AG04450 (cell line): ENCODE results near the gene NINJ1. TPM values are rescaled to one million over a fixed set of nuclear protein-coding genes. Genes with fewer than 3 reads are reported as not detected.

Experiments
- CTCF ChIA-PET: fragments of 300-600, 350-600 bp; formaldehyde crosslinking; extraction: SDS; loops from one replicate; lab custom pipeline; 2022; ENCODE audit warnings: antibody characterized with exemption, inconsistent platforms; lab: Charles Lee
- POLR2A ChIA-PET: fragments of 350-600 bp; formaldehyde crosslinking; extraction: SDS; loops from one replicate; lab custom pipeline; 2021; ENCODE audit warnings: antibody characterized with exemption, inconsistent platforms; lab: Yijun Ruan, JAX
- DNase-seq: peaks from one replicate; pipeline ENCODE4 v3.0.0-alpha.2; 2011; ENCODE audit warnings: low read depth, low spot score
- H3K27ac ChIP-seq: one replicate; pipeline ENCODE4 v1.5.1; 2012; ENCODE audit warnings: low read depth, low read length, control low read depth
- H3K27me3 ChIP-seq: one replicate; pipeline ENCODE4 v1.6.0; 2012; ENCODE audit warnings: low read length; ENCODE audit not compliant: control insufficient read depth, insufficient read depth
- H3K4me3 ChIP-seq: 2 replicates; pipeline ENCODE4 v1.5.1; 2011; ENCODE audit warnings: mild to moderate bottlenecking, low read depth, low read length, control low read depth
- H3K9me3 ChIP-seq: 2 replicates; pipeline ENCODE4 v1.5.1; 2012; ENCODE audit warnings: low read length; ENCODE audit not compliant: control insufficient read depth, insufficient read depth
- CTCF ChIP-seq: IDR thresholded peaks from 2 replicates; pipeline ENCODE4 v1.5.1; 2011; ENCODE audit warnings: low read depth, low read length, control low read depth, inconsistent platforms
- polyA plus RNA-seq: library from polyadenylated mRNA; depleted of rRNA; stranded (reverse); fragments of >200 nt; gene quantifications from 2 replicates; pipeline ENCODE4 v1.2.3, GENCODE V29; 2011

The NINJ1 gene
- polyA plus RNA-seq, 1 experiment, result 26.8 TPM

GRCh38 chr9:93112116-93112863 lies 21.8 kb downstream of the NINJ1 start:
- ChIA-PET CTCF (no interaction called here), POLR2A (no interaction called here)
- TF ChIP-seq CTCF, result no peak
- H3K27me3 ChIP-seq, result no peaks in the 10 kb centered on the region
- H3K9me3 ChIP-seq, result no peaks in the 10 kb centered on the region
- no peak for DNase-seq
- no peak overlapping the region for H3K4me3 ChIP-seq
- no peak overlapping the region for H3K27ac ChIP-seq

- Histone ChIP-seq H3K9me3 (no peaks in the 10 kb centered on the region), H3K27ac (no peak overlapping the region), H3K27me3 (no peaks in the 10 kb centered on the region), H3K4me3 (no peak overlapping the region)
- CTCF ChIA-PET, result no interaction called here
- POLR2A ChIA-PET, result no interaction called here
- DNase-seq, result no peak
- TF ChIP-seq CTCF, result no peak
These were observed 22.5 kb downstream of the NINJ1 start for GRCh38 chr9:93111371-93112115.

- no peaks in the 10 kb centered on the region for H3K27me3 ChIP-seq
- DNase-seq, result no peak
- no peak for TF ChIP-seq CTCF
- no peak overlapping the region for H3K27ac ChIP-seq
- no peaks in the 10 kb centered on the region for H3K9me3 ChIP-seq
- POLR2A ChIA-PET, result no interaction called here
- CTCF ChIA-PET, result no interaction called here
- no peak overlapping the region for H3K4me3 ChIP-seq
These were observed 23.1 kb downstream of the NINJ1 start for GRCh38 chr9:93111001-93111370.

- TF ChIP-seq CTCF, result no peak
- ChIA-PET POLR2A (no interaction called here), CTCF (interaction anchor here (1.6 to 3.5 kb wide), 9 partner anchors 9 to 455 kb away, joined by 4 to 53 read pairs (median 16); no protein-coding TSS in a partner anchor)
These were observed 23.7 kb downstream of the NINJ1 start for GRCh38 chr9:93110311-93110855.

More at GRCh38 chr9:93110311-93110855, 23.7 kb downstream of the NINJ1 start:
- no peaks in the 10 kb centered on the region for H3K9me3 ChIP-seq
- no peak for DNase-seq
- no peaks in the 10 kb centered on the region for H3K27me3 ChIP-seq
- no peak overlapping the region for H3K4me3 ChIP-seq
- H3K27ac ChIP-seq, result no peak overlapping the region
